Measurements from ENCODE around the gene STIM2.

The STIM2 gene

GRCh38 chr4:26991057-26991456, 130.4 kb downstream of the STIM2 start:
- DNase-seq = no peak
- Histone ChIP-seq H3K4me1 (ENCODE audit: low read length) (0 out of 2 replicates have a peak, but pooled peaks cover 4% of the 10 kb centered on the region), H2AFZ (ENCODE audit: low read length) (no peak overlapping the region), H3K9me2 (replicated peaks; ENCODE audit: insufficient read depth, low read length) (no peaks in the 10 kb centered on the region), H3K27me3 (replicated peaks; ENCODE audit: insufficient read depth, low read length) (no peaks in the 10 kb centered on the region), H3K79me2 (ENCODE audit: low read length) (no peaks in the 10 kb centered on the region), H3K9me3 (replicated peaks; ENCODE audit: insufficient read depth, low read length) (no peaks in the 10 kb centered on the region), H3K27ac (ENCODE audit: low read length) (no peak overlapping the region), H3K4me2 (ENCODE audit: low read depth, low read length) (no peak overlapping the region), H3F3A (ENCODE audit: insufficient read depth, low read length) (no peaks in the 10 kb centered on the region), H3K9ac (ENCODE audit: low read length) (no peak overlapping the region), H4K20me1 (ENCODE audit: insufficient read depth, low read length) (no peaks in the 10 kb centered on the region), H3K4me3 (ENCODE audit: low read length) (no peak overlapping the region), H3K36me3 (replicated peaks; ENCODE audit: insufficient read depth, low read length) (no peaks in the 10 kb centered on the region)
- no peak for TF ChIP-seq CTCF (IDR thresholded peaks at IDR 0.05; ENCODE audit: low read length)
- no peak for TF ChIP-seq EZH2phosphoT487 (IDR thresholded peaks at IDR 0.05; ENCODE audit: low read length)
- no peak for TF ChIP-seq EZH2 (optimal IDR thresholded peaks at IDR 0.05; ENCODE audit: low read depth, low read length)

GRCh38 chr4:26992657-26993361, 132.2 kb downstream of the STIM2 start:
- no peaks in the 10 kb centered on the region for H3K36me3 ChIP-seq (replicated peaks; ENCODE audit: insufficient read depth, low read length)
- no peaks in the 10 kb centered on the region for H3K9me2 ChIP-seq (replicated peaks; ENCODE audit: insufficient read depth, low read length)
- H3K27me3 ChIP-seq (replicated peaks; ENCODE audit: insufficient read depth, low read length) = no peaks in the 10 kb centered on the region
- no peak for TF ChIP-seq CTCF (IDR thresholded peaks at IDR 0.05; ENCODE audit: low read length)
- no peak for TF ChIP-seq EZH2phosphoT487 (IDR thresholded peaks at IDR 0.05; ENCODE audit: low read length)
- no peak for TF ChIP-seq EZH2 (optimal IDR thresholded peaks at IDR 0.05; ENCODE audit: low read depth, low read length)
- no peak overlapping the region for H3K9ac ChIP-seq (ENCODE audit: low read length)
- H4K20me1 ChIP-seq (ENCODE audit: insufficient read depth, low read length) = no peaks in the 10 kb centered on the region
- 0 out of 2 replicates have a peak, but pooled peaks cover 4% of the 10 kb centered on the region for H3K4me1 ChIP-seq (ENCODE audit: low read length)
- no peak overlapping the region for H2AFZ ChIP-seq (ENCODE audit: low read length)
- H3F3A ChIP-seq (ENCODE audit: insufficient read depth, low read length) = no peaks in the 10 kb centered on the region
- no peak for DNase-seq
- H3K27ac ChIP-seq (ENCODE audit: low read length) = no peak overlapping the region
- H3K9me3 ChIP-seq (replicated peaks; ENCODE audit: insufficient read depth, low read length) = no peaks in the 10 kb centered on the region
- H3K4me2 ChIP-seq (ENCODE audit: low read depth, low read length) = no peak overlapping the region
- no peaks in the 10 kb centered on the region for H3K79me2 ChIP-seq (ENCODE audit: low read length)
- no peak overlapping the region for H3K4me3 ChIP-seq (ENCODE audit: low read length)

GRCh38 chr4:26993539-26993938, 132.9 kb downstream of the STIM2 start:
- Histone ChIP-seq H4K20me1 (ENCODE audit: insufficient read depth, low read length) (no peaks in the 10 kb centered on the region), H3K9ac (ENCODE audit: low read length) (no peak overlapping the region), H3K4me1 (ENCODE audit: low read length) (0 out of 2 replicates have a peak, but pooled peaks cover 4% of the 10 kb centered on the region), H3K4me3 (ENCODE audit: low read length) (no peak overlapping the region), H3K9me2 (replicated peaks; ENCODE audit: insufficient read depth, low read length) (no peaks in the 10 kb centered on the region), H3K4me2 (ENCODE audit: low read depth, low read length) (no peak overlapping the region), H3K79me2 (ENCODE audit: low read length) (no peaks in the 10 kb centered on the region), H2AFZ (ENCODE audit: low read length) (no peak overlapping the region), H3F3A (ENCODE audit: insufficient read depth, low read length) (no peaks in the 10 kb centered on the region), H3K9me3 (replicated peaks; ENCODE audit: insufficient read depth, low read length) (no peaks in the 10 kb centered on the region), H3K27ac (ENCODE audit: low read length) (no peak overlapping the region), H3K36me3 (replicated peaks; ENCODE audit: insufficient read depth, low read length) (no peaks in the 10 kb centered on the region), H3K27me3 (replicated peaks; ENCODE audit: insufficient read depth, low read length) (no peaks in the 10 kb centered on the region)
- TF ChIP-seq CTCF (IDR thresholded peaks at IDR 0.05; ENCODE audit: low read length) (no peak), EZH2phosphoT487 (IDR thresholded peaks at IDR 0.05; ENCODE audit: low read length) (no peak), EZH2 (optimal IDR thresholded peaks at IDR 0.05; ENCODE audit: low read depth, low read length) (no peak)
- DNase-seq = no peak

All from MM.1S (cell line).